Left lung (tissue), 10 donors: ENCODE results near the gene CACTIN. TPM values are rescaled to one million over a fixed set of nuclear protein-coding genes. Genes with fewer than 3 reads are reported as not detected.

Experiments used
- ATAC-seq: fragments of 200-7000 bp; cut with Tn5 transposase; one replicate; pipeline ENCODE4 v1.9.1; 2020; ENCODE audit warnings: moderate library complexity
- DNase-seq, 4 donors: peaks; one replicate each; pipeline ENCODE4 v3.0.0-alpha.2; 2013 to 2020
- H3K27ac ChIP-seq, 2 donors: fragments of 200-600 bp; sonication (generic) in 1 of 2; one replicate each; pipeline versions ENCODE4 v1.5.0 to v1.8.0; 2020 to 2021
- H3K27me3 ChIP-seq, 2 donors: fragments of 200-600 bp; sonication (generic) in 1 of 2; one replicate each; pipeline versions ENCODE4 v1.5.0 to v1.8.0; 2020 to 2021
- H3K36me3 ChIP-seq, 2 donors: fragments of 200-600 bp; sonication (generic) in 1 of 2; one replicate each; pipeline versions ENCODE4 v1.5.0 to v1.8.0; 2020 to 2021
- H3K4me1 ChIP-seq, 2 donors: fragments of 200-600 bp; one replicate each; pipeline ENCODE4 v1.8.0; 2021
- H3K4me3 ChIP-seq, 2 donors: fragments of 200-600 bp; sonication (generic) in 1 of 2; one replicate each; pipeline versions ENCODE4 v1.5.0 to v1.8.0; 2020 to 2021; ENCODE audit warnings: mild to moderate bottlenecking in 1 of 2
- H3K9me3 ChIP-seq, 2 donors: fragments of 200-600 bp; sonication (generic) in 1 of 2; one replicate each; pipeline versions ENCODE4 v1.5.0 to v1.8.0; 2020 to 2021
- CTCF ChIP-seq, 2 donors: fragments of 200-600 bp; sonication (generic) in 1 of 2; IDR thresholded peaks; one replicate each; pipeline versions ENCODE4 v1.5.0 to v1.8.0; 2021; ENCODE audit warnings: antibody characterized with exemption in 2 of 2
- intact Hi-C, 2 donors: fragments of 100-400 bp; cut with DNase I; formaldehyde crosslinking; loops; one replicate each; pipeline versions ENCODE4 v1.11.2 to v1.14.2; 2022
- polyA plus RNA-seq, 6 donors: library from polyadenylated mRNA; unstranded; fragments of 120-200 nt; gene quantifications; one replicate each; pipeline ENCODE4 v1.2.1, GENCODE V29; 2013; ENCODE audit not compliant: insufficient read length in 6 of 6
- total RNA-seq, 2 donors: library from RNA; stranded (reverse); fragmentation: NEBNext Ultra II Directional; extraction: Animal tissue kit (Norgen Biotek cat#: 25700); gene quantifications; one replicate each; pipeline ENCODE4 v1.2.1, GENCODE V29; 2021
- donor health status: DM: no; HTN: yes; CAD: no.
- donor health status: DM: no; HTN: no; CAD: no.

The CACTIN gene
- total and polyA plus RNA-seq, 8 donors = 19.8 to 33.2 (median 26.5) TPM

- no peaks in the 10 kb centered on the region for H3K27me3 ChIP-seq
- ATAC-seq = no peak
- peaks cover 0 to 96% of the 10 kb centered on the region in 2 donors for H3K36me3 ChIP-seq
- no peak overlapping the region for H3K27ac ChIP-seq
- DNase-seq = no peak
- intact Hi-C loops = no loop called here
- no peak overlapping the region for H3K4me3 ChIP-seq
- no peaks in the 10 kb centered on the region for H3K9me3 ChIP-seq
- no peak for TF ChIP-seq CTCF (IDR thresholded peaks at IDR 0.05)
- H3K4me1 ChIP-seq = peaks cover 0 to 1% of the 10 kb centered on the region in 2 donors
Measured at GRCh38 chr19:3660493-3661219, 34.1 kb upstream of the CACTIN start.

- Histone ChIP-seq H3K36me3 (peaks cover 0 to 97% of the 10 kb centered on the region in 2 donors), H3K27me3 (no peaks in the 10 kb centered on the region), H3K27ac (no peak overlapping the region), H3K9me3 (no peaks in the 10 kb centered on the region), H3K4me3 (no peak overlapping the region), H3K4me1 (no peaks in the 10 kb centered on the region)
- intact Hi-C loops = no loop called here
- ATAC-seq (no peak), DNase-seq (no peak)
- no peak for TF ChIP-seq CTCF (IDR thresholded peaks at IDR 0.05)
Measured at GRCh38 chr19:3659746-3660112, 33.1 kb upstream of the CACTIN start.

- no peaks in the 10 kb centered on the region for H3K9me3 ChIP-seq
- H3K36me3 ChIP-seq = peaks cover 0 to 91% of the 10 kb centered on the region in 2 donors
- ATAC-seq = no peak
Measured at GRCh38 chr19:3658870-3659745, 32.5 kb upstream of the CACTIN start.

DNA sequence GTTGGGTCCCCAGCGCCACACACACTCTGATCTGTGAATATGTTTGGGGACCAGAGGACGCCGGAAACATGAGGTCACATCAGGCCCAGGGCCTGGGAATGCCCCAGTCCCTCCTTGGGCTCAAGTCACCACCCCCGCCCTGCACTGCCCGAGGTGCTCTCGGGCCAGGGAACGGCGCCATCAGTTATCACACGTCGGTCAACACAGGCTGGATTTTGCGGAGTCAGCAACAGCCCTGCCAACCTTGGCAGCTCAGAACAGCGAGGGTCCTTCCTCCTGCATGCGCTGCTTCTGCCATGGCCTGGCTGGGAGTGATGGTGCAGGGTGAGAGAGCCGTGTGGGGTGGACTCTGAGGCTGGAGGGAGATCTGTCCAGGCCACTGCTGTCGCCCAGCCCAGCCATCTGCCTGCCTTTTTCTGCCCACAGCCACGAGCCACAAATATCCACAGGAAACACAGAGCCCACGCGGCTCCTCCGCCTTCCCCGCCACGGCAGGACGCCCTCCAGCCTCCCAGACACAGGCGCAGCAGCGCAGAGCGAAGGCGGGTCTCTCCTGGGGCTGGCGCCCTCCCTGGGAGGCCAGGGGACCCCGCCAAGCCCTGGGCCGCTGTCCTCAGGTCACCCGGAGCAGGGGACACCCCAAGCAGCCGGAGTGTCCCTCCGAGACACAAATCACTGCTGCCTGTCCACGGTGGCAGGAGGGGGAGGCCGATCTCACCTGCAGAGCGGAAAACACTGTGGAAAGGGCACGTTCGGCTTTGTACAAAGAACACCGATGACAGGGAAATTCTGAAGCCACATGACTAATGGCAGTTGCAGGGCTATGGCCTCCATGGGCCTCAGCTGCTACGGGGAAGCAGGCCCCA, 31.6 kb upstream of the CACTIN start:
- Histone ChIP-seq H3K9me3 (no peaks in the 10 kb centered on the region), H3K27ac (no peak overlapping the region), H3K27me3 (no peaks in the 10 kb centered on the region), H3K4me3 (no peak overlapping the region), H3K4me1 (no peaks in the 10 kb centered on the region), H3K36me3 (peaks cover 0 to 90% of the 10 kb centered on the region in 2 donors)
- DNase-seq (no peak), ATAC-seq (no peak)
- TF ChIP-seq CTCF (IDR thresholded peaks at IDR 0.05) = no peak
- intact Hi-C loops = no loop called here

More at GRCh38 chr19:3658870-3659745, 32.5 kb upstream of the CACTIN start:
- no peak overlapping the region for H3K4me3 ChIP-seq
- TF ChIP-seq CTCF (IDR thresholded peaks at IDR 0.05) = no peak
- H3K27me3 ChIP-seq = no peaks in the 10 kb centered on the region
- H3K27ac ChIP-seq = no peak overlapping the region
- no peak for DNase-seq
- H3K4me1 ChIP-seq = no peaks in the 10 kb centered on the region
- intact Hi-C loops = no loop called here
